ENCODE measurements around the gene PTPRM.

Gene PTPRM

DNA sequence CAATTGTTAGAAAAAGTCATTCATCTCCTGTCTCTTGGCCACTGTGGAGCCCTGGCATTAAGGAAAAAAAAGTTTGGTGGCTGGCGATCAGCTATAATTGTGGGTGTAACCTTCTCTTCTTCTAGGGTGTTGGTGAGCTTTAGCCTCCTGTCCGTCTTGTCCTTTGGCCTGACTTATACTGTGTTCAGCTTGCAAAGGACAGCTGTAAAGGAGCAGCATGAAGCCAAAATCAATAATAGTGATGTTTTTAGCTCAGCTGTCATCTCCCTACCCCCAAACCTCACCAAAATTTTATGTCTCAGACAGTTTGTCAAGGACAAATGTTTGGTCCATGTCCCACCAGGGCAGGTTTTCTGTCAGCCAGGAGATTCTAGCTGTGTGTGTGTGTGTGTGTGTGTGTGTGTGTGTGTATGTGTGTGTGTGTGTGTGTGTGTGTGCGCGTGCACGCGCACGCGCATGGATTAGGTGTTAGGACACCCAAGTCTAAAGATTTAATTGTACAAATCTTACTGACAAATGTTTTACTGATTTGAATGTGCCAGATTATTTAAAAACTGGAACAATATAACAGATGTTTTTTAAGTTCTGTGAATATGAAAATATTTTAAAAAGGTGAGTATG is 109.2 kb downstream of the PTPRM start:
- DNase-seq = no peak

DNA sequence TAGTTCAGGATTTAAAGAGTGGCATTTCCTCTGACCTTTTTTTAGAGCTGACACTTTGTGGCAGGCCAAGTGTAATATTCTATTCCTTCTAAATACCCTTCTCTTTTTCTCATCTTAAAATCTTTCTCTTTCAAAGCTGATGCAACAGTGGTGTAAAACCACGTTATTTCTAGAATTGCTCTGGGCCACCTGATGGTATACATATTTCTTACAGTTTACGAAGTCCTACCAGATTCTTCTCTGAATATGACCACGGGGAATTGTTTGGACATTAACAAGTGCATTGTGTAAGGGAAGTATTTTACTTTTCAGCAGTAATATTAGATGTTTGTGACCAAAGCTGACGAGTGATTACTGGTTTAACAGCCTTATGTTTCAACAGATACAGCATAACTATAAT is 109.9 kb downstream of the PTPRM start:
- no peak for DNase-seq

- DNase-seq = no peak
These were observed 110.3 kb downstream of the PTPRM start for GRCh38 chr18:7677424-7677823.

GRCh38 chr18:7678389-7678788 is 111.3 kb downstream of the PTPRM start:
- DNase-seq = no peak

GRCh38 chr18:7678801-7679200 is 111.7 kb downstream of the PTPRM start:
- no peak for DNase-seq

GRCh38 chr18:7681298-7681697 is 114.2 kb downstream of the PTPRM start:
- DNase-seq = no peak

GRCh38 chr18:7682321-7682720 is 115.2 kb downstream of the PTPRM start:
- DNase-seq = no peak

- no peak for DNase-seq
These were observed 116.6 kb downstream of the PTPRM start for GRCh38 chr18:7683753-7684152.

DNA sequence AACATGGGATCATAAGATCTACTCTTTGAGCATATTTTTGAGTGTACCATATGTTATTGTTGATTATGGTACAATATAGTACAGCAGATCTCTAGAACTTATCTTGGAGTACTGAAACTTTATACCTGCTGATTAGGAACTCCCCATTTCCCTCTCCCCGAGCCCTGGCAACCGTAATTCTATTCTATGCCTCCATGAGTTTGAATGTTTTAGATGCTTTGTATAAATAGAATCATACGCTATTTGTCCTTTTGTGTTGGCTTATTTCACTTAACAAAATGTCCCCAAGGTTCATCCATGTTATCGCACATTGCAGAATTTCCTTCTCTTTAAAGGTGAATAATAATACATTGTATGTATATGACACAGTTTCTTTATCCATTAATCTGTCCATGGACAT is 117.2 kb downstream of the PTPRM start:
- no peak for DNase-seq

GRCh38 chr18:7684966-7685365 is 117.8 kb downstream of the PTPRM start:
- DNase-seq = no peak

DNA sequence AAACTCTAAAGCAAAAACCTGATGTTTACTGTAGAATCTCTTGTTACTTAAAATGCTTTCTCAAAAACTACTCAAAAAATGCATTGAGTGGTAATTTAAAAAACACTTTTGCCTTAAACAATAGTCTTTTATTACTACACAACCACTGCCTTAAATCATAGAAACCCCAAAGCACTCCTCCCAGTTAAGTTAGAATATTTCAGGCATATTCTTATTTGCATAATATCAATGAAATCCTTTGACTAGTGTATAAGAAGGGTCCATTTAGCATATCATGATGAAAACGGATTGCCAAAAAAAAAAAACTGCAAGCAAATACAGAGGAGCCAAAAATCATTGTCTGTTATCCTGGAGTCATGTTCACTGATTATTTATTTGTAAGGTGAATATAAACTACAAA is 119.2 kb downstream of the PTPRM start:
- no peak for DNase-seq

GRCh38 chr18:7688580-7688979 is 121.5 kb downstream of the PTPRM start:
- no peak for DNase-seq

DNA sequence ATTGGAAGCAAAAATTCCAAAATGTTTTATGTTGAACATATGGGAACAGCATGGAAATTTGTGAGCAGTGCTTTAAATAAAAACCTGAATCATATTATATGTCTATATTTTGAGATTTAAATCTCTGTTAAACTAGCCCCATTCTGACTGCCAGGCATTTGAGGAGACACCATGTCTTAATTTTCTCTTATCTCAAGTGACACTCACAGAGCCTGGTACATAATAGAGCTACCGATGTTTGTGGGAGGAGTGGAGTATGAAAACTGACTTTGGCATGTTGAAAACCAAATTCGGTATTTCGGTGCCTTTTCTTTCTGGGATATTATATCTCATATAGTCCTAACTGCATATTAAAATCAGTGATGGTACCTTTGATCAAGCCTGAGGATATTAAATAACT is 124.1 kb downstream of the PTPRM start:
- no peak for DNase-seq

- DNase-seq = no peak
These were observed 129.7 kb downstream of the PTPRM start for GRCh38 chr18:7696780-7697179.

DNA sequence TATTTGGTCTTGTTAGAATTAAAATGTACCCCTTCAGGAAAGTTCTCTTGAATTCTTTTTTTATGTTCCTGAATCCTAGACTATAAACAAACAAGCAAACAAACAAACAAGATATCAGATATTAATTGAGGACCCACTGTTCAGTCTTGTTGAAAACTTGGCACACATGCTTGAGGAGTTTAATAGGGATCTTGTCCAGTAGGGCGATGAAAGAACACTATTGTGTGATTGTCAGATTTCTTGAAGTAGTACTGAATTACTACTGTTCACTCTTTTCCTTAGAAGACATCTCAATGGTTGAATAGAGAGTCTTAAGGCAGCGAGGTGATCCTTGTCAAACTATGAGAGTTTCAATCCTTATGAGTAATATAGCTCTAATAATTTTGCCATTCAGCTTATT is 130.2 kb downstream of the PTPRM start:
- no peak for DNase-seq

- DNase-seq = no peak
These were observed 144.4 kb downstream of the PTPRM start for GRCh38 chr18:7711495-7711894.

- DNase-seq = no peak
These were observed 153.3 kb downstream of the PTPRM start for GRCh38 chr18:7720395-7720794.

DNA sequence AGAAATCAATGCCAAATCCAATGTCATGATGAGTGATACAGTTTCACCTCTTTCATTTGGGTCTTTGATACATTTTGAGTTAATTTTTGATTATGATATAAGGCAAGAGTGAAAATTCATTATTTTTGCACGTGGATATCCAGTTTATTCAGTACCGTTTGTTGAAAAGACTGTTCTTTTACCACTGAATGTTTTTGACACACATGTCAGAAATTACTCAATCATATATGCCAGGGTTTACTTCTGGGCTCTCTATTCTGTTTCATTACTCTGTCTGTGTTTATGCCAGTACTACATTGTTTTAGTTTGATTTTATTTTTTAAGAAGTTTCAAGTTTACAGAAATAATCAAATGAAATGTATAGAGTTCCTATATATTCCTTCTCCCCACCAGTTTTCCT is 154.4 kb downstream of the PTPRM start:
- no peak for DNase-seq

GRCh38 chr18:7722955-7723354 is 155.8 kb downstream of the PTPRM start:
- DNase-seq = no peak

DNA sequence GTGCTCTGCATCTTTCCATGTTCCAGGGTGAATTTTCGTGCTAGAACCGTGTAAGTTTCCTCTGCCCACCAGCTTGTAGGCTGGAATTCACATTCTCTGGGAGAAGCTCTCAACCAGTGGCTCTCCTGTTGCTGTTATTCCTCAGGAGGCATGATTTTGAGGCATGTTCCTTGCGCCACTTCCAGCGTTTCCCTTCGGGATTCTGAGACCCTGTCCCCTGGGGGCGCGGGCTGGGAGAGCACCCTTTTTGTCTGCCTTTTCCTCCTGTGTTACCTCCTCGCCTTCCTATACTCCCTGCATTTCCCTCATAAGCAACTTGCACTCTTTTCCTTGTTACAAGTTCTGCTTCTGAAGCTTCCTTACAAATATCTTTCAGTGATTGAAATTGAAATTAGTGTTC is 156.4 kb downstream of the PTPRM start:
- no peak for DNase-seq

DNA sequence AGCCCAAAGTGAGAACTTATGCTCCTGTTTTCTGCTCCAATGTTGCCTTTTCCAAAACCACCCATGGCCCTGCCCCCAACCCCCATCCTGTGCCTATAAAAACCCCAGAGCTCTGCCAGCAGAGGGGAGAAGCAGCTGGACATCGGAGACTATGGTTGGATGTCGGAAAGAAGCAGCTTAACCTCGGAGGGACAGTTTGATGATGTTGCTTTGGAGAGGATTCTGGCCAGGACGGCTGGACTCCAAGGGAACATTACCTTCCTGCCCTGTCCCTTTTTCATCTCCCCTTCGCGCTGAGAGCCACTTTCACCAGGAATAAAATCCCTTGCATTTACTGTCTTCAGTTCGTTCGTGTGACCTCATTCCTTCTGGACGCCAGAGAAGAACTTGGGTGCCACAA is 158.4 kb downstream of the PTPRM start:
- DNase-seq = no peak

- DNase-seq = no peak
These were observed 158.8 kb downstream of the PTPRM start for GRCh38 chr18:7725897-7726296.

DNA sequence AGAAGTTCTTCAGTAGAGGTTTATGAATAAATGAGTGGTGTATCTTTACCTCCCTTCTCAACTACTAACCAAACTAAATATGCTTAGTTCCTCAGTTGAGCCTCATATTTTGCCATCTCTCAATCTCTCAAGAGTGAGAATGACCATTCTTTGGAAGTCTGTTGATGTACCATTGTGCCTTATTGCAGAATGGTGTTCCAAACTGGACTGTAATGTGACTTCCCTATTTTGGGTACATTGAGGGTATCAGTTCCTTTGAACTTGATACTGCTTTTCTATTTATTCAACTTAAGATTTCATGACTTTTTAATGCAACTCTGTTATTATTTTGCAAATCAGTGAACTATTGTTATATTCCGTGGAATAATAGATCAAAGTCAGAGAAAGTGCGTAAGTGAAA is 159.4 kb downstream of the PTPRM start:
- no peak for DNase-seq

- no peak for DNase-seq
These were observed 160.4 kb downstream of the PTPRM start for GRCh38 chr18:7727361-7728076.

- DNase-seq = no peak
These were observed 161.2 kb downstream of the PTPRM start for GRCh38 chr18:7728297-7728696.

All from activated T-cell treated with anti-CD3 and anti-CD28 coated beads for 4 hours (primary cell).